BLaER1 treated with 17β-estradiol and CSF1 and Interleukin-3, amounts not matched to agents 10 nM and 100 nM (cell line): Measurements from ENCODE around the gene VPS26B.
A peak's percentile ranks its signal among the peaks of the same experiment; 100 is the strongest.

Source experiments
- H3K27ac ChIP-seq, 11 experiments: shearing (Covaris generic); formaldehyde crosslinking; 2 replicates each; pipeline ENCODE4 v1.8.1; 2022
- H3K27me3 ChIP-seq, 11 experiments: shearing (Covaris generic); formaldehyde crosslinking; 2 replicates each; pipeline ENCODE4 v1.8.1; 2022
- H3K36me3 ChIP-seq, 11 experiments: shearing (Covaris generic); formaldehyde crosslinking; 2 replicates each; pipeline ENCODE4 v1.8.1; 2022
- H3K4me1 ChIP-seq, 10 experiments: shearing (Covaris generic); formaldehyde crosslinking; 2 replicates each; pipeline ENCODE4 v1.8.1; 2022
- H3K4me2 ChIP-seq, 11 experiments: shearing (Covaris generic); formaldehyde crosslinking; 2 replicates each; pipeline ENCODE4 v1.8.1; 2022
- H3K4me3 ChIP-seq, 10 experiments: shearing (Covaris generic); formaldehyde crosslinking; 2 replicates each; pipeline ENCODE4 v1.8.1; 2022
- H3K9ac ChIP-seq, 11 experiments: shearing (Covaris generic); formaldehyde crosslinking; 2 replicates each; pipeline ENCODE4 v1.8.1; 2022
- H3K9me3 ChIP-seq, 11 experiments: shearing (Covaris generic); formaldehyde crosslinking; replicated peaks in 1 of 11; 2 replicates each; pipeline ENCODE4 v1.8.1; 2022
- H4K20me1 ChIP-seq, 11 experiments: shearing (Covaris generic); formaldehyde crosslinking; 2 replicates each; pipeline ENCODE4 v1.8.1; 2022
- Cebpa-rat ChIP-seq, 11 experiments: shearing (Covaris generic); IDR thresholded peaks; 2 replicates each; pipeline ENCODE4 v1.8.1; 2022

Gene VPS26B

GRCh38 chr11:134267461-134267860, 43.0 kb downstream of the VPS26B start:
- peaks cover 11 to 26% (median 19%) of the 10 kb centered on the region in 11 experiments for H3K36me3 ChIP-seq
- H3K9me3 ChIP-seq: no peaks in the 10 kb centered on the region
- H4K20me1 ChIP-seq: peaks cover 0 to 13% (median 0%) of the 10 kb centered on the region in 11 experiments; a peak in 6 of 22 replicates
- TF ChIP-seq Cebpa-rat (IDR thresholded peaks at IDR 0.05): no peak
- 0 out of 22 replicates have a peak overlapping the region, but pooled peaks of 2 of the 11 experiments have one; percentile 5 to 11 for H3K9ac ChIP-seq
- H3K27ac ChIP-seq: peak overlapping the region in 3 of 11 experiments; percentile 36 to 67 (median 65); a peak in 5 of 22 replicates
- peaks cover 9 to 49% (median 18%) of the 10 kb centered on the region in 10 experiments; a peak in 18 of 20 replicates for H3K4me1 ChIP-seq
- peaks cover 11 to 40% (median 20%) of the 10 kb centered on the region in 11 experiments for H3K27me3 ChIP-seq
- no peak overlapping the region for H3K4me3 ChIP-seq
- peak overlapping the region in 4 of 11 experiments; percentile 39 to 73 (median 64); a peak in 8 of 22 replicates for H3K4me2 ChIP-seq

GRCh38 chr11:134267966-134268365, 43.5 kb downstream of the VPS26B start:
- no peak for TF ChIP-seq Cebpa-rat (IDR thresholded peaks at IDR 0.05)
- peaks cover 0 to 10% (median 0%) of the 10 kb centered on the region in 11 experiments; a peak in 8 of 22 replicates for H4K20me1 ChIP-seq
- peak overlapping the region in 3 of 11 experiments; percentile 25 to 73 (median 60); a peak in 4 of 22 replicates for H3K4me2 ChIP-seq
- peaks cover 11 to 48% (median 19%) of the 10 kb centered on the region in 10 experiments; a peak in 16 of 20 replicates for H3K4me1 ChIP-seq
- peaks cover 16 to 45% (median 25%) of the 10 kb centered on the region in 11 experiments for H3K27me3 ChIP-seq
- H3K27ac ChIP-seq: no peak overlapping the region; a peak in 1 of 22 replicates
- no peaks in the 10 kb centered on the region for H3K9me3 ChIP-seq
- peaks cover 7 to 21% (median 14%) of the 10 kb centered on the region in 11 experiments for H3K36me3 ChIP-seq
- no peak overlapping the region for H3K9ac ChIP-seq
- H3K4me3 ChIP-seq: no peak overlapping the region

GRCh38 chr11:134270250-134270714, 45.8 kb downstream of the VPS26B start:
- Histone ChIP-seq H3K4me3 (no peak overlapping the region), H3K4me1 (peaks cover 14 to 42% (median 20%) of the 10 kb centered on the region in 10 experiments; a peak in 17 of 20 replicates), H3K27me3 (peaks cover 39 to 68% (median 48%) of the 10 kb centered on the region in 11 experiments), H3K4me2 (peak overlapping the region in 9 of 11 experiments; percentile 12 to 49 (median 21); a peak in 12 of 22 replicates), H4K20me1 (peaks cover 0 to 16% (median 5%) of the 10 kb centered on the region in 11 experiments; a peak in 11 of 22 replicates), H3K9ac (no peak overlapping the region), H3K27ac (no peak overlapping the region), H3K9me3 (no peaks in the 10 kb centered on the region), H3K36me3 (0 out of 22 replicates have a peak, but pooled peaks cover 0 to under 1% (median 0%) of the 10 kb centered on the region in 11 experiments)
- no peak for TF ChIP-seq Cebpa-rat (IDR thresholded peaks at IDR 0.05)

- H3K9me3 ChIP-seq: no peaks in the 10 kb centered on the region
- no peak overlapping the region for H3K4me2 ChIP-seq
- H3K36me3 ChIP-seq: no peaks in the 10 kb centered on the region
- peaks cover 56 to 85% (median 65%) of the 10 kb centered on the region in 11 experiments for H3K27me3 ChIP-seq
- H3K4me3 ChIP-seq: no peak overlapping the region
- no peak for TF ChIP-seq Cebpa-rat (IDR thresholded peaks at IDR 0.05)
- H4K20me1 ChIP-seq: peaks cover 0 to 33% (median 22%) of the 10 kb centered on the region in 11 experiments; a peak in 18 of 22 replicates
- peaks cover 25 to 41% (median 34%) of the 10 kb centered on the region in 10 experiments for H3K4me1 ChIP-seq
- H3K27ac ChIP-seq: no peak overlapping the region
- no peak overlapping the region for H3K9ac ChIP-seq
These were observed 47.5 kb downstream of the VPS26B start for GRCh38 chr11:134271978-134272377.

- no peak overlapping the region for H3K9ac ChIP-seq
These were observed 48.2 kb downstream of the VPS26B start for GRCh38 chr11:134272381-134273316.

GRCh38 chr11:134273317-134273712, 48.8 kb downstream of the VPS26B start:
- H3K27ac ChIP-seq: no peak overlapping the region
- H3K9me3 ChIP-seq: peaks cover 2 to 7% (median 3%) of the 10 kb centered on the region in 11 experiments; a peak in 19 of 22 replicates
- no peak for TF ChIP-seq Cebpa-rat (IDR thresholded peaks at IDR 0.05)
- H4K20me1 ChIP-seq: peaks cover 0 to 45% (median 31%) of the 10 kb centered on the region in 11 experiments; a peak in 18 of 22 replicates
- H3K4me2 ChIP-seq: no peak overlapping the region
- 0 out of 22 replicates have a peak, but pooled peaks cover 0 to under 1% (median 0%) of the 10 kb centered on the region in 11 experiments for H3K36me3 ChIP-seq
- H3K27me3 ChIP-seq: peaks cover 70 to 94% (median 76%) of the 10 kb centered on the region in 11 experiments
- no peak overlapping the region for H3K4me3 ChIP-seq
- H3K4me1 ChIP-seq: peaks cover 26 to 50% (median 37%) of the 10 kb centered on the region in 10 experiments
- H3K9ac ChIP-seq: no peak overlapping the region

More at GRCh38 chr11:134272381-134273316, 48.2 kb downstream of the VPS26B start:
- Histone ChIP-seq H4K20me1 (peaks cover 0 to 39% (median 28%) of the 10 kb centered on the region in 11 experiments; a peak in 18 of 22 replicates), H3K9me3 (0 out of 22 replicates have a peak, but pooled peaks cover 0 to under 1% (median 0%) of the 10 kb centered on the region in 11 experiments), H3K4me2 (peak overlapping the region in 2 of 11 experiments; percentile 3 to 19; a peak in 1 of 22 replicates), H3K4me3 (no peak overlapping the region), H3K27ac (no peak overlapping the region), H3K36me3 (no peaks in the 10 kb centered on the region), H3K27me3 (peaks cover 63 to 92% (median 72%) of the 10 kb centered on the region in 11 experiments), H3K4me1 (peaks cover 32 to 44% (median 39%) of the 10 kb centered on the region in 10 experiments)
- TF ChIP-seq Cebpa-rat (IDR thresholded peaks at IDR 0.05): no peak

GRCh38 chr11:134275188-134275533, 50.7 kb downstream of the VPS26B start:
- H4K20me1 ChIP-seq: peaks cover 0 to 45% (median 31%) of the 10 kb centered on the region in 11 experiments; a peak in 18 of 22 replicates
- no peak overlapping the region for H3K27ac ChIP-seq
- no peak overlapping the region for H3K9ac ChIP-seq
- 0 out of 22 replicates have a peak, but pooled peaks cover 0 to 3% (median 0%) of the 10 kb centered on the region in 11 experiments for H3K36me3 ChIP-seq
- peak overlapping the region; percentile 89 to 98 (median 95); a peak in 16 of 22 replicates for H3K4me2 ChIP-seq
- peak overlapping the region in 3 of 10 experiments; percentile 55 to 64 (median 61); a peak in 4 of 20 replicates for H3K4me3 ChIP-seq
- H3K27me3 ChIP-seq: peaks cover 84 to 97% (median 86%) of the 10 kb centered on the region in 11 experiments
- peaks cover 6 to 13% (median 7%) of the 10 kb centered on the region in 11 experiments; a peak in 19 of 22 replicates for H3K9me3 ChIP-seq
- no peak for TF ChIP-seq Cebpa-rat (IDR thresholded peaks at IDR 0.05)
- peaks cover 22 to 46% (median 32%) of the 10 kb centered on the region in 10 experiments for H3K4me1 ChIP-seq
